NOMO-1 (cell line): ENCODE data around the gene LRP1.

Source experiments
- DNase-seq, 2 experiments: peaks; one replicate each; lab custom pipeline; 2025; ENCODE audit not compliant: unreplicated experiment in 2 of 2; lab: John Stamatoyannopoulos, UW

The LRP1 gene

GRCh38 chr12:57218030-57218853, 90.0 kb downstream of the LRP1 start:
- DNase-seq = no peak

GRCh38 chr12:57219205-57219992, 91.1 kb downstream of the LRP1 start:
- no peak for DNase-seq

GRCh38 chr12:57219993-57220754, 91.9 kb downstream of the LRP1 start:
- no peak for DNase-seq

GRCh38 chr12:57220770-57221168, 92.5 kb downstream of the LRP1 start:
- DNase-seq = no peak

- DNase-seq = no peak
Measured at GRCh38 chr12:57221169-57221917, 93.1 kb downstream of the LRP1 start.

- no peak for DNase-seq
Measured at GRCh38 chr12:57222286-57223190, 94.3 kb downstream of the LRP1 start.

GRCh38 chr12:57223191-57224165, 95.2 kb downstream of the LRP1 start:
- DNase-seq = no peak

GRCh38 chr12:57224278-57224972, 96.1 kb downstream of the LRP1 start:
- no peak for DNase-seq

- peak; percentile 54 to 75 for DNase-seq
Measured at GRCh38 chr12:57224973-57225679, 96.8 kb downstream of the LRP1 start.

GRCh38 chr12:57225680-57226210, 97.5 kb downstream of the LRP1 start:
- no peak for DNase-seq

GRCh38 chr12:57226588-57227314, 98.5 kb downstream of the LRP1 start:
- no peak for DNase-seq

GRCh38 chr12:57227315-57228115, 99.2 kb downstream of the LRP1 start:
- DNase-seq = no peak

GRCh38 chr12:57229046-57229633, 100.9 kb downstream of the LRP1 start:
- peak in 1 of 2 experiments; percentile 34 for DNase-seq

- peak; percentile 94 to 98 for DNase-seq
Measured at GRCh38 chr12:57229634-57230380, 101.5 kb downstream of the LRP1 start, which contains the start of gene SHMT2. SHMT2 (plus strand) TSS chr12:57229711; CDS start chr12:57229779, 68 bp downstream.
